Smooth muscle cell (in vitro differentiated cells): ENCODE measurements around the gene CD84. TPM values are rescaled to one million over a fixed set of nuclear protein-coding genes. Genes with fewer than 3 reads are reported as not detected.

Experiments
- polyA plus RNA-seq: library from polyadenylated mRNA; unstranded; fragments of >200 nt; fragmentation: Nextera tagmentation; extraction: Ambion mirVana; gene quantifications from 2 replicates; pipeline ENCODE4 v1.2.1, GENCODE V29; 2016
- total RNA-seq: library from RNA; depleted of rRNA; stranded (reverse); fragments of >200 nt; gene quantifications from 2 replicates; pipeline ENCODE4 v1.2.3, GENCODE V29; 2014

The CD84 gene
- total and polyA plus RNA-seq, 2 experiments from 2014 or later = not detected

Other genes with a start within 250 kb of the CD84 start
- 171 and 197 TPM in 2 replicates for gene COPA, start 236.2 kb downstream of the CD84 start, total RNA-seq
- gene COPA, start 236.2 kb downstream of the CD84 start, polyA plus RNA-seq = 182 and 196 TPM in 2 replicates
- gene NCSTN, start 236.1 kb downstream of the CD84 start, total RNA-seq = 67.4 and 73.4 TPM in 2 replicates
- 67.6 and 81.4 TPM in 2 replicates for gene NCSTN, start 236.1 kb downstream of the CD84 start, polyA plus RNA-seq
- gene NHLH1, start 212.4 kb downstream of the CD84 start, total RNA-seq = 0.99 TPM in 1 of 2 replicates, not detected in the other
- 0.27 and 0.46 TPM in 2 replicates for gene NHLH1, start 212.4 kb downstream of the CD84 start, polyA plus RNA-seq
- gene VANGL2, start 178.9 kb downstream of the CD84 start, total RNA-seq = 12.2 and 12.6 TPM in 2 replicates
- 7.1 and 8.3 TPM in 2 replicates for gene VANGL2, start 178.9 kb downstream of the CD84 start, polyA plus RNA-seq
- gene SLAMF6, start 56.2 kb downstream of the CD84 start, total RNA-seq = not detected in 2 replicates
- gene SLAMF6, start 56.2 kb downstream of the CD84 start, polyA plus RNA-seq = not detected in 2 replicates
- gene SLAMF1, start 67.5 kb upstream of the CD84 start, total RNA-seq = not detected in 2 replicates
- gene SLAMF1, start 67.5 kb upstream of the CD84 start, polyA plus RNA-seq = not detected in 2 replicates
- not detected in 2 replicates for gene CD48, start 132.3 kb upstream of the CD84 start, total RNA-seq
- 0.37 TPM in 1 of 2 replicates, not detected in the other for gene CD48, start 132.3 kb upstream of the CD84 start, polyA plus RNA-seq
- gene SLAMF7, start 159.8 kb upstream of the CD84 start, total RNA-seq = not detected in 2 replicates
- gene SLAMF7, start 159.8 kb upstream of the CD84 start, polyA plus RNA-seq = 0.38 TPM in 1 of 2 replicates, not detected in the other
- gene LY9, start 216.7 kb upstream of the CD84 start, total RNA-seq = not detected in 2 replicates
- not detected in 2 replicates for gene LY9, start 216.7 kb upstream of the CD84 start, polyA plus RNA-seq